Daoy (cell line): ENCODE measurements around the gene MAMLD1. TPM values are rescaled to one million over a fixed set of nuclear protein-coding genes. Genes with fewer than 3 reads are reported as not detected.

Source experiments
- DNase-seq: peaks from one replicate; pipeline ENCODE4 v3.0.0-alpha.2; 2015; ENCODE audit warnings: low read depth
- total RNA-seq: library from RNA; depleted of rRNA; stranded (reverse); fragments of >200 nt; shearing (Covaris generic); gene quantifications from 2 replicates; pipeline ENCODE4 v1.2.3, GENCODE V29; 2014

The MAMLD1 gene
- total RNA-seq, 1 experiment from 2014 or later: 2.2 TPM

GRCh38 chrX:150355913-150356312, 7.2 kb upstream of the MAMLD1 start:
- DNase-seq: no peak

DNA sequence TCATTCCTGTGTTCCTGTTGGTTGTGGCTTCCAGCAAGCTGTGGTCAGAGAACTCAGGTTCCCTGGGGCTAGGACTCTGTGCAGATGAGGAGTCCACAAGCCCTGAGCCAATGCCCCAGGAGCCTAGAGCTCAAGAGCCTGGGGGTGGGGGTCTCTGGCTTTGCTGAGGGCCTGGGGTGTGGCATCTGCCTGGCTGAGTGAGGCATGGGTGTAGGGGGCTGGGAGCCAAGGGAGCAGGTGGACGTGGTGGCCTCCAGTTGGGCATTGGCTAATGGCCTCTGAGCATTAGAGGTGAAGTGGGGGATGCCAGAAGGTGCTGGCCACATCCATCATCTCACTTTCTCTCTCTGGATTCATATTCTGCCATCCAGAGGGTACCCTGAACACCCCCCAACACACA, 5.3 kb upstream of the MAMLD1 start:
- DNase-seq: no peak

- DNase-seq: no peak
Measured at GRCh38 chrX:150358651-150359050, 4.5 kb upstream of the MAMLD1 start.

GRCh38 chrX:150360331-150360730, 2.8 kb upstream of the MAMLD1 start:
- no peak for DNase-seq

DNA sequence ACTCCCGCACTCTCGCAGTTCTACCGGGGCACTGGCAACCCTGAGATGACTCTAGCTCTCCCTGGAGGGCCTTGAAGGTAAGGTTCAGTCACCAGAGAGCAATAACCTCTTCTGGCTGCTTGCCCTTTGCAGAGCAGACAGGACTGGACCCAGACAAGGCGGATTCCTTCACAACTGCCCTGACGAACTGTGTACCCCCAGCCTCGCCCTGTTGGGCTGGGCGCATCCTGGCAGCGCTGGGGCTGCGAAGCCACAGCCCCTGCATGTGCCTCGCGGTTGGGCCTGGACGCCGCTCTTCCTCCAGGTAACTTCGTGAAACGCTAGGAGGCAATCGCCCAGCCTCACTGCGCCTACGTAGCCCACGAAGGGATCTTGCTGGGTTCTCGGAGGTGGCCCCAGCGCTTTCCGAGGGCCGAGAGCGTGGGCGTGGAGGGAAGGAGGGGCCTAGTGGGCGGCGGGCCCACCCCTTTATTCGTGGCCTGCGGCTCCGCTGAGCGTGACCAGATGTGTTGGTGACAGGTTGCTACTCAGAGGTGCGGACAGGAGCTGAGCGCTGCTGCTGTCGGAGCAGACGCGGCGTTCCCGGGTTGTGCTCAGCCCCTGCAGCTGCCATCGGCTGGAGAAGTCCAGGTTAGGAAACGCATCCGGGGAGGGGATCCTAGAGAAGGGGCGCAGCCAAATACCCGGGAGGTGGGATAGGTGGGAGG, 1.9 kb upstream of the MAMLD1 start:
- peak; percentile 7 for DNase-seq

DNA sequence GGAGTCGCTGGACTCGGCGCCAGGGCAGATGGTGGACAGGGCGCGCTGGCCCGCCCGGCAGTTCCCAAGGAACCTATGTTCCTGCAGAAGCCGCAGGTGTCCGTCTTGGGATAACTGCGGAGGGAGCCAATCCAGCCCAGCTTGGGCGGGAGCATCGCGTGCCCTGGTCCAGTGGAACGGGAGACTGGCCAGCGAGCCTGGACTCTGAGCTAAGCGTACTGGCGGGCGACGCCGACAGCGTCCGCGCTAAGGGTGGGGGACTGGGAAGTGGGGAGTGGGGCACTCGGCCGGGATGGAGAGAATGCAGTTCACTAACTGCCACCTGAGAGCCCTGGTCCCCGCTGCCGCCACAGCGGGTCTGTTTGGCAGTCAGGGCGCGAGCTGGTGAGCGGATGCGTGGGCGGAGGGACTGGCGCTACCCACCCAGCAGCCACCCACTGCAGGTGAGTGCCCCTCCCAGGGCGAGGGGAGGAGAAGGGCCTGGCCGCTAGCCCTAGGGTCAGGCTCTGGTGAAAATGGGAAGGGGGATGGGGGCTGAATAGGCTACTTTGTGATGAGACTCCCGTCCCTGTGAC, 1.3 kb upstream of the MAMLD1 start:
- DNase-seq: peak; percentile 21

DNA sequence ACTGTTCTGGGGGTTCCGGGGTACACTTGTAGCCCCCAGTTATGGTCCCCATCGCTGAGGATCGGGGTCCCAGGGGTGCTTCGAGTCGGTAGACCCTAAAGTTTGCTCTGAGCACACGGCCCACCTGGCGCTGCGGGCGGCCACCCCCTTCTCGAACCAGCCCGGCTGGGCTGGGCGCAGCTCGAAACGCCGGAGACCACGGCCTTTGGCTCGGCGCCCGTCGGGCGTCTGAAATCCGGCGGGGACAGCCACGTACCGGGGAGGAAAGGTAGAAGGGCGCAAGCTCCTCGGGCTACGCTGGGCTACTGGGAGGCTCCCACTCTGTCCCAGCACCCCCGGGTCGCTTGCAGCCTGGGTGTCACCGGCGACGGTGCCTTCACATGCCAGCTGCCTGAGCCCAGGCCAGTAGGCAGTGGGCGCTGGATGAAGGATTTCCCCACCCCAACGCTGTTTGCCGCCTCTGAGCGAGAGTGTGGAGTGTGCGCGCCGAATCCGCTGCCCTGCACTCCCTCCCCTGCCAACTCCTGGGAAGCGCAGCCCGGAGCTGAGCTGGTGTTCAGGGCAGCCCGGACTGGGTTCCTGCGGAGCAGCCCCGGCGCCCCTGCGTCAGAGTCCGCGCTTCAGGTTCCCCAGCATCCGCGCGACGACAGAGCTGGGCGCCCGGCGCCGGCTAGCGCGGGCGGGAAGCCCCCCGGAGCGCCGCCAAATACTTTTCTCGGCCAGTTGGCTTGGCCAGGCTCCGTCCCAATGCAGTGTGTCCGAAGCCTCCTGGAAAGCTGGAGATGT, 637 bp downstream of the MAMLD1 start:
- DNase-seq: peak; percentile 56

DNA sequence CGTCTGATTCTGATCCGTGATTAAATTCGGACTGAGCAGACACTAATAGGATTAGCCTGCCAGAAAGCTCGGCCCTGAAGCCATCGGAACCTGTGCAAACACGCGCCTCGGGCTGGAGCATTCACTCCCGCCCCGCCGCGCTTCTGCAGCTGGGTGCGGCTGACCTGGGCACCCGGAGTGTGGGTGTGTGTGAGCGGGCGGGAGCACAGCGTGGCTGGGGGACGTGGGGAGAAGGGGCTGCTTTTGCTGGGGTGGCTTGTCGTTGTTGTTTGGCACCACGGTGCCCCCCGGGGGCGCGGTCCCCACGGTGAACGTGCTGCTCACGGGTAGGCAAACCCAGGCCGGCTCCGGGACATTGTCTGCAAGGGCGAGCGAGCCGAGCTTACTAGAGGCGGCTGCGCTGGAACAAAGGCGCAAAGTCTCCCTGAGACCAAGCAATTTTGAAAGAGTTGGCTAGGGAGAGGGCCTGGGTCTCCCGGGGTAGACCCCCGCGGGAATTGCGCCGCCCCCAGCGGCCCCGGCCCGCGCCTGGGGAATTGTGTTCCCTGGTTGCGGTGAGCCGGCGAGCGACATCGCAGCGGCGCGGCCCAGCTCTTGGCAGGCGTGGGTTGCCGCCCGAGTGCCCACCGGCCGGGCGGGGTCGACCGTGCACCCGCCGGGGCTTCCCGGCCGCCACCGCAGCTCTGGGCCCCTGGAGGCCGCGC, 1.4 kb downstream of the MAMLD1 start:
- DNase-seq: peak; percentile 22

DNA sequence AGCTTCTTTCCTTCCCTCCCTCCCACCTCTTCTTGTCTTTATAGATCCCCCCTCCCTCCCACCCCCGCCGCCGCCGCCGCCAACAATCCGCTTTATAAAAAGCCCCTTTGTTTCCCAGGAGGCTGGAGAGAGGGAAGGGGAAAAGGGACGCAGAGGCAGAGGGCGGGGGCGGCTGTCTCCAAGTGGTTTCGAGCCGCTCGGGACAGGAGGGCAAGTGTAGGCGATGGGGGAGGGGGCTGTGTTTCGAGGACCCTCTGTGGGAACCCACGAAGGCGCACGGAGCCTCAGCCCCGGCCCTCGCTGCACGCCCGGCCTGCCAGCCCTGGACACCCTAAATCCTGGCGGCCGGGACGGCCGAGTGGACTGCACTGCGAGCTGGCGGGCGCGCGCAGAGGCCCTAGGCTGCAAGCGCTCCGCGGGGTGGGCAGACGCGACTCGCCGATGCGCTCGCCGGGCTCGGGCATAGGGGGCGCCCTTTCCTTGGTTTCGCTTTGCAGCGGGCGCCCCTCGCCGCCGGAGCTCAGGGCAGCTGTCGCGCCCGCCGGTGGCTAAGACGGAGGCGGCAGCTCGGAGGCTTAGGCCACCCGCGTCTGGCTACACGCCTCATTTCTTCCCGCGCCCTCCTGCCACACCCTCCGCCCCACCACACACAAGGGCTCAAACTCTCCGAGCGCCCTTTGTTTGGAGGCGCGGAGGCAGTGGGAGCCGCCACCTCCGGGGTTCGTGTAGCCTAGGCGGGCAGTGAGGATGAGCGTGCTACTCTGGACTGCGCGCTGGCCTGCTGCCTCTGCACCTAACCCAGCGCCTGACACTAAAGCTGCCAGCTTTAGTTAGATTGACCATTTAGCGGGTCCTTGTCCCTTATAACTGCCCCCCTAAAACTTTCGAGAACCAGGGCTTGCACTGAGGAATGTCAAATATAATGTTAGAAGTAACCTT, 2.2 kb downstream of the MAMLD1 start:
- DNase-seq: peak; percentile 67

GRCh38 chrX:150365990-150366911, 3.1 kb downstream of the MAMLD1 start:
- peak; percentile 52 for DNase-seq

GRCh38 chrX:150366951-150367545, 3.9 kb downstream of the MAMLD1 start:
- DNase-seq: peak; percentile 7

GRCh38 chrX:150370589-150371312, 7.6 kb downstream of the MAMLD1 start:
- DNase-seq: no peak

- no peak for DNase-seq
Measured at GRCh38 chrX:150371877-150372276, 8.8 kb downstream of the MAMLD1 start.

DNA sequence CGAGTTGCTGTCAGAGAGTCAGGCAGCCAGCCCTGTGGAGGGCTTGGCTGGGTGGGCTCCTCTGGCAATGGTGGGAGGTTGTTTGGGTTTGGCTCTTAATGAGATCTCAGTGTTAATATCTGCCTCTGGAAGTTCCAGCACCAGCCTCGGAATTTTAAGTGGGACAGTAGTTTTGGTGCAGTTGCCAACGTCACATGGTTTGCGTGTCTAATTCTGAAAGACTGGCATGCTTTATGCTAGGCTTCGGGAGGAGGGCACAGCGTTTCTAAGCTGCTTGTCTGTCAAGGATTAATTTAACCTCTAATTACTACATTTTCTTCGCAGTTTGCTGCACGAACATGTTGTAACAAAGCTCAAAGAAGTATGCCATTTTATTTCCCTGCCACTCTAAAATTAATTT, 9.2 kb downstream of the MAMLD1 start:
- no peak for DNase-seq

DNA sequence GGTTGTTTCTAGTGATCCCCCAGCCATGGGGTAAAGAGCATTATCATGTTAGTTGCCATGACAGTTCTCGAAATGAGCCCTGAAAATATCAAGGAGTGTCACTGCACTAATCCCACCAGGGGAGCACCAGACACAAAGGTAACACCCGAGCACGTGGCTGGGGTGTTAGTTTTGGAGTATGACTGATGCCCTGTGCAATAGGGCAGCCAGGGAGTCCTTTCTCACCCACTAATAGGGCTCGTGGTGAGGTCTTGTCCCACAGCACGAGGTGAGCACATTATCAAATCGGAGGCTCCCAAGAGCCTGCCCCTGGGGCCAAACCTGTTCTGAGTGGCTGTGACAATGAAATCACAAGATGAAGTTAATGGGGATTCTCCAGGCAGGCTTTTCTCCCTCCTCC, 9.6 kb downstream of the MAMLD1 start:
- no peak for DNase-seq

DNA sequence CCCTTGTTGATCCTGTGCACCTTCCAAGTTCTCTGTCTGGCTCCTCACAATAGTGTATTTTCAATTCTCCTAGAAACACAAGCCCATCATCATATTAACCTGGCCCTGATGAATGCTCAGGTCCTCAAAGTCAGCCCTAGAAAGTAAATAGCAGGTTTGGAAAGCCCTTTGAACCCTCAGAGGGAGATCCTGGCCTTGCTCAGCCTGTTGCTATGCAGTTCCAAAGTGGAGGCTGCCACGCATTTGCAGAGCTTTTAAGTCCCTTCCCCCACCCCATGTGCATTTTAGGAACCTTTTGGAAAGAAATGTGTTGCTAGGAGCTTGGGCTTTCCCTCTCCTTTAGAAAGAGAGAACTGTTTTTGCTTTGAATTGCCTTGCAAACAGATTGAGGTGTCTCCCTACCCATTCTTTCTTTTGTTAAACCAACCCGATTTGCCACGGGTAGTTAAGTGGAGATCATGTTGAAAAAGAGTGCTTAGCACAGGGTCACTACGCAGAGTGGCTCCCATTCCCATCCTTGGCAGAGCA, 12.2 kb downstream of the MAMLD1 start:
- no peak for DNase-seq

GRCh38 chrX:150377005-150377404, 13.9 kb downstream of the MAMLD1 start:
- DNase-seq: no peak

- DNase-seq: no peak
Measured at GRCh38 chrX:150405006-150405405, 41.9 kb downstream of the MAMLD1 start.

GRCh38 chrX:150405576-150405975, 42.5 kb downstream of the MAMLD1 start:
- peak; percentile 2 for DNase-seq
